ENCODE results near the gene TUBB. TPM values are rescaled to one million over a fixed set of nuclear protein-coding genes. Genes with fewer than 3 reads are reported as not detected.
A peak's percentile ranks its signal among the peaks of the same experiment; 100 is the strongest.
"Not testable (repeated sequence)": the region's sequence is repeated elsewhere in the genome, so short reads cannot be mapped to it uniquely, and the experiment has no call there.

TUBB gene
- total and polyA plus RNA-seq, 7 donors = 136 to 487 (median 199) TPM

DNA sequence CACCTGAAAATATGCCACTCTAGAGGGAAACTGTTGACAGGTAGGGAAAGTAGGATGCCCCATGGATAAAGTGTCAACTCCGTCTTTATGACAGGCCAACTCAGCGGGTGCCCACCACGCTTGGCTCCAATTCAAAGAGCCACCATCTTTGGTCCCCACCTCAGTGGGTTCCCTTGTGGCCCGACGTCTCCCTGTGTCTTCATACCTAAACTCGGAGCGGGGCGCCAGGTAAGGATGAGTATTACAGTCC lies 3.3 kb upstream of the TUBB start:
- no peak for DNase-seq
- TF ChIP-seq, protein P1, sequence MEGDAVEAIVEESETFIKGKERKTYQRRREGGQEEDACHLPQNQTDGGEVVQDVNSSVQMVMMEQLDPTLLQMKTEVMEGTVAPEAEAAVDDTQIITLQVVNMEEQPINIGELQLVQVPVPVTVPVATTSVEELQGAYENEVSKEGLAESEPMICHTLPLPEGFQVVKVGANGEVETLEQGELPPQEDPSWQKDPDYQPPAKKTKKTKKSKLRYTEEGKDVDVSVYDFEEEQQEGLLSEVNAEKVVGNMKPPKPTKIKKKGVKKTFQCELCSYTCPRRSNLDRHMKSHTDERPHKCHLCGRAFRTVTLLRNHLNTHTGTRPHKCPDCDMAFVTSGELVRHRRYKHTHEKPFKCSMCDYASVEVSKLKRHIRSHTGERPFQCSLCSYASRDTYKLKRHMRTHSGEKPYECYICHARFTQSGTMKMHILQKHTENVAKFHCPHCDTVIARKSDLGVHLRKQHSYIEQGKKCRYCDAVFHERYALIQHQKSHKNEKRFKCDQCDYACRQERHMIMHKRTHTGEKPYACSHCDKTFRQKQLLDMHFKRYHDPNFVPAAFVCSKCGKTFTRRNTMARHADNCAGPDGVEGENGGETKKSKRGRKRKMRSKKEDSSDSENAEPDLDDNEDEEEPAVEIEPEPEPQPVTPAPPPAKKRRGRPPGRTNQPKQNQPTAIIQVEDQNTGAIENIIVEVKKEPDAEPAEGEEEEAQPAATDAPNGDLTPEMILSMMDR (IDR thresholded peaks at IDR 0.05) = no peak
- ATAC-seq = no peak
- H3K4me1 ChIP-seq = peaks cover 23% of the 10 kb centered on the region
- no peaks in the 10 kb centered on the region for H3K27me3 ChIP-seq (ENCODE audit: insufficient read depth in 3 of 3, low read length in 2 of 3)
- 1 to 4% (median 2%) methylated on average over 8 of the region's 8 CpGs for WGBS, 3 donors
- peak overlapping the region; percentile 66 for H3K4me3 ChIP-seq
- no peaks in the 10 kb centered on the region for H3K9me3 ChIP-seq
- intact Hi-C loops (cut with DNase I) = loop anchor here in 1 of 2 donors (5.0 kb wide), 1 partner anchor 90 kb away; the partner anchor contains the start of gene ATAT1
- H3K27ac ChIP-seq = peak overlapping the region; percentile 98
- peaks cover 0 to 37% of the 10 kb centered on the region in 2 donors for H3K36me3 ChIP-seq (ENCODE audit: insufficient read depth in 1 of 2, low read depth in 1 of 2)

- intact Hi-C loops (cut with DNase I) = loop anchor here in 1 of 2 donors (5.0 kb wide), 1 partner anchor 90 kb away; the partner anchor contains the start of gene ATAT1
- Histone ChIP-seq H3K27me3 (ENCODE audit: insufficient read depth in 3 of 3, low read length in 2 of 3) (no peaks in the 10 kb centered on the region), H3K27ac (peak within 1 kb of the TSS; percentile 98), H3K4me3 (peak within 1 kb of the TSS; percentile 66), H3K36me3 (ENCODE audit: insufficient read depth in 1 of 2, low read depth in 1 of 2) (peaks cover 0 to 33% of the 10 kb centered on the region in 2 donors), H3K4me1 (peaks cover 26% of the 10 kb centered on the region), H3K9me3 (no peaks in the 10 kb centered on the region)
- ATAC-seq (peak; percentile 79 to 88 (median 81)), DNase-seq (peak; percentile 100)
- 0 to 1% (median 0%) methylated on average over 48 of the region's 48 CpGs for WGBS, 3 donors
- TF ChIP-seq, protein P1 (IDR thresholded peaks at IDR 0.05) = peak; percentile 41
Measured at GRCh38 chr6:30717129-30717844, 2.9 kb upstream of the TUBB start, which contains the start of gene MDC1. Gene MDC1 (minus strand): TSS chr6:30717281. CDS start chr6:30715175, 2,106 bp downstream.

- not testable (repeated sequence) for ATAC-seq; H3K9me3 ChIP-seq; H3K27me3 ChIP-seq (ENCODE audit: insufficient read depth in 3 of 3, low read length in 2 of 3); DNase-seq
- Histone ChIP-seq H3K4me1 (peaks cover 33% of the 10 kb centered on the region), H3K27ac (peak overlapping the region; percentile 98), H3K4me3 (peak overlapping the region; percentile 66), H3K36me3 (ENCODE audit: insufficient read depth in 1 of 2, low read depth in 1 of 2) (peaks cover 0 to 33% of the 10 kb centered on the region in 2 donors)
- 77 to 80% (median 79%) methylated on average over 37 of the region's 37 CpGs for WGBS, 3 donors
- intact Hi-C loops (cut with DNase I) = loop anchor here in 1 of 2 donors (5.0 kb wide), 1 partner anchor 91 kb away; the partner anchor contains the start of gene ATAT1
Measured at GRCh38 chr6:30717845-30718720, 2.1 kb upstream of the TUBB start.

DNA sequence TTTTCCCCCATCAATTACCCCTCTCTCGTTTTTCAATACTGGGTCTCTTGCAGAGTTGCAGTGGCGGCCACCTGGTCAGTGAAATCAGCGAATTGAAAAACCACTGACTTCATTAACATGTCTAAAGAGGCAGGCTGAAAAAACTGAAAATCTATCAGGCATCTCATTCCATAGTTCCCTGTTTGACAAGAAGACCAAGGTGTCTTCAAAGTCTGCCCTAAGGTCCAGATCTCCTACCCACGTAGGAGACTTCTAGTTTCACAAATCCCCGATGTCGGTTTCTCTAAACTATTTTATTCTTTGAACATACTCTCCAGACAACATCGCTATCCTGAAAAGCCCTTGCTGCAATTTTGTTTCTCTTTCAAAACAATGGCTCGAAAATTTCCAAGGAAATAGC lies 796 bp upstream of the TUBB start:
- H3K36me3 ChIP-seq (ENCODE audit: insufficient read depth in 1 of 2, low read depth in 1 of 2) = peaks cover 0 to 33% of the 10 kb centered on the region in 2 donors
- H3K27me3 ChIP-seq (ENCODE audit: insufficient read depth in 3 of 3, low read length in 2 of 3) = no peaks in the 10 kb centered on the region
- H3K27ac ChIP-seq = peak overlapping the region; percentile 98
- WGBS, 3 donors = 32 to 39% (median 34%) methylated on average over 8 of the region's 8 CpGs
- DNase-seq (no peak), ATAC-seq (no peak)
- H3K4me1 ChIP-seq = peaks cover 39% of the 10 kb centered on the region
- intact Hi-C loops (cut with DNase I) = loop anchor here in 1 of 2 donors (5.0 kb wide), 1 partner anchor 92 kb away; the partner anchor contains the start of gene ATAT1
- TF ChIP-seq, protein P1 (IDR thresholded peaks at IDR 0.05) = no peak
- peak overlapping the region; percentile 96 for H3K4me3 ChIP-seq
- H3K9me3 ChIP-seq = no peaks in the 10 kb centered on the region
